Pons (tissue), 1 donor: ENCODE data around the gene HSF4.
A peak's percentile ranks its signal among the peaks of the same experiment; 100 is the strongest.

Experiments used
- DNase-seq: peaks from one replicate; pipeline ENCODE4 v3.0.0-alpha.2; 2016; ENCODE audit warnings: low spot score

The HSF4 gene

DNA sequence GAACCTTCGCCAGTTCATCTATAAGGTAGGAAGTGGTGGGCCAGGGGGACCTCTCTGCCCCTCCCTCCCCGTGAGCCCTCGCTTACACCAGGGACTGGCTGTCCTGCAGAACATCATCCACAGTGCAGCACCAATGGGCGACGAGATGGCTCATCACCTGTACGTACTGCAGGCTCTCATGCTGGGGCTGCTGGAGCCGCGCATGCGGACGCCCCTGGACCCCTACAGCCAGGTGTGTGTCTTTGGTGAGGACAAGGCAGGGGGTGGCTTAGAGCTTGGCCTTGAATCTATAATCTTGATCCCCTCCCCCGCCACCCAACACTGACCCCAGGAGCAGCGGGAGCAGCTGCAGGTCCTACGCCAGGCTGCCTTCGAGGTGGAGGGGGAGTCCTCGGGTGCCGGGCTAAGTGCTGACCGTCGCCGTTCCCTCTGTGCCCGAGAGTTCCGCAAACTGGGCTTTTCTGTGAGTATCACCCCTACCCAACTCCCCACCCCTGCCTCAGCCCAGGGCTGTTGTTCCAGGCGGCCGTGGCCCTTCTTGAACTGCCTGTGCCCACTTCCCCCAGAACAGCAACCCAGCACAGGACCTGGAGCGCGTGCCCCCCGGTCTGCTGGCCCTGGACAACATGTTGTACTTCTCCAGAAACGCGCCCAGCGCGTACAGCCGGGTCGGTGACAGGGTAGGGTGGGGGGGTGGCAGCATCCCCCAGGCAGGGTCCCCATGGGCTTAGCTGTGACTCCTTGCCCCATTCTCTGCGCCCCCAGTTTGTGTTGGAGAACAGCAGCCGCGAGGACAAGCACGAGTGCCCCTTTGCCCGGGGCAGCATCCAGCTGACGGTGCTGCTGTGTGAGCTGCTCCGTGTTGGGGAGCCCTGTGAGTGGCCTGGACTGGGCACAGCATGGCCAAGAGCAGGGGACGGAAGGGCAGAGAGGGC is 37.1 kb downstream of the HSF4 start:
- DNase-seq, result no peak

DNA sequence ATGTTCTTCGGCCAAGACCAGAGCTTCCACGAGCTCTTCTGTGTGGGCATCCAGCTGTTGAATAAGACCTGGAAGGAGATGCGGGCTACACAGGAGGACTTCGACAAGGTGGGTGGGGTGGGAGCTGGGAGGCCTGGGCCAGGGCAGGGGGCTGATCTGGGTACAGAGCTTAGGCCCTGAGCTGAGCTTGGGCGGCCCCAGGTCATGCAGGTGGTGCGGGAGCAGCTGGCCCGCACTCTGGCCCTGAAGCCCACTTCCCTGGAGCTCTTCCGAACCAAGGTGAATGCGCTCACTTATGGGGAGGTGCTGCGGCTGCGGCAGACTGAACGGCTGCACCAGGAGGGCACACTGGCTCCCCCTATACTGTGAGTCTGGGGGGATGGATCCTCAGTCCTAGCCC is 37.9 kb downstream of the HSF4 start:
- DNase-seq, result no peak

DNA sequence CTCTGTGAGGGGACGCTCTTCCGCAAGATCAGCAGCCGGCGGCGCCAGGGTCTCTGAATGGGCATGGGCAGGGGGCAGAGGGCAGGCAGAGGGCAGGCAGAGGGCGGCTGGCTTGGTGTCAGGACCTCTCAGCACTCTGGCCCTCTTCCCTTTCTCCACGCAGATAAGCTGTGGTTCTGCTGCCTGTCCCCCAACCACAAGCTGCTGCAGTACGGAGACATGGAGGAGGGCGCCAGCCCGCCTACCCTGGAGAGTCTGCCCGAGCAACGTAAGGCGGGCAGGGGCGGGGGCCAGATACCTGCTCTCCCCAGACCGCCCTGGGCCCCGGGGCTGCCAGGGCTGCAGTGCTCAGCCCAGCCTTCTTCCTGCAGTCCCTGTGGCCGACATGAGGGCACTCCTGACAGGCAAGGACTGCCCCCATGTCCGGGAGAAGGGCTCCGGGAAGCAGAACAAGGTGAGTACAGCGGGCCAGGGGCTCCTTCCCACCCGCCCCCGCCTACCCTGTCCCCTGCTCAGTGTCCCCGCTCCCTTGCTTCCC is 38.5 kb downstream of the HSF4 start:
- no peak for DNase-seq

DNA sequence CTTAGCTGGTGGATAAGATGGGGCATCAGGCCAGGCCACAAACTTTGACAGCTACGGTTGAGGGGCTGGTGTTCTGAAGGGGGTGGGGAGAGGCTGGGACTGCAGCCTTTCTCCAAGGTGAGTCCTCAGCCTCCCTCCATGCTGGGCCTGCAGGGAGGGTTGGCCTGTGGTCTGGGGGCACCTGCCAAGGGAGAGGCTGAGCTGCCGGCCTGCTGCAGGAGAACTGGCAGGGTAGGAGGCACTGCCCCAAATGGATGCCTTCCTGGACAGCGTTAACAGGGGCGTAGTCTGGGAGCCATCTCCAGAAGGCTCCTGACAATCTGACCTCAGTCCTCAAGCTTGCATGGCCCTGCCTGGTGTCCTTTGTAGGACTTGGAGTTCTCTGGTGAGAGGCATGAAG is 39.5 kb downstream of the HSF4 start:
- no peak for DNase-seq

DNA sequence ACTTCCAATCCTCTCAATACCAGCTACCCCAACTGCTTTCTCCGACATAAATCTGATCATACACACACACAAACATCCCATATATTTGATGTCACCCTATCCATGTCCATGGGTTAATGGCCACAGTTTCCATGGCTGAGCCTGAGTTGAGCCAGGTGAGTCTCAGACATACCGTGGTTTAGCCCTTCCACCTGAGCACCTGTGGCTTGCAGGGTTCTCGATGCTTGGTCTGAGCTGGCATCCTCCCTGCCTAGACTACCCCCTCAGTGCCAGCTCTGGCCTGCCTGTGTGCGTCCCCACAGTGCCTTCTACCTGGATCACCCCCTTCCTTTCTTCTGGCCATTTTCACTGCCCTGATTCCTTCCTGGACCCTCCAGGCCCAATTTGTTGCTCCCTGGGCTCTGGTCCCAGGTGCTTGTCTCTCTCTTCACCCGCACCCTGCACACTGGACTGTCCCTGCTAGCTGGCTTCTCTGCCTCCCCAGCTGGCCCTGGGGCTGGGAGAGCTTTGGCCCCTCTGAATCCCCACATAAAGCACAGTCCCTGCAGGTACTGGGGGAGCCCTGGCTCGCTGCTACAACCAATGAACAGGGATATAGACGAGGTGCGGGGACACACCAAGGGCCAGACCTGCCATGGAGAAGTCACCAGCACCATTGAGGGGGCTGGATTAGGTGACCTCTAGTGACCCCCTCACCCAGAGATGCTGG is 41.7 kb downstream of the HSF4 start:
- DNase-seq, result no peak

DNA sequence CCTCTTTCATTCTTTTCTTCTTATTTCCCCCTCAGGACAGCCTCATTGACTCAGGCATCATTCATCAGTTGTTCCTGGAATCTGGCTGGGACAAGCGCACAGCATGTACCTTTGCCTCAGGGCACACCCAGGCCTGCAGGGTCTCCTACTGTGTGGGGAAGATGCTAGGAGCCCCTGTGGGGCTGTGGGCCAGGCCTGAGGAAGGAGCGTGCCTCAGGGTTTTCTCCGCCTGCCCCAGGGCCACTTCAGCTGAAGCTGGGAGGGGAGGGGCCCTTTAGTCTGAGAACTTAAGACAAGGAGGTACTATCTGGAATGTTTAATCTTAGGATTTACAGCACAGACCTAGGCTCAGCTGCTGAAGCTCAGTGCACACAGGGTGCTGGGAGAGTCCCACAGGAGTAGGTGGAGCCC is 42.3 kb downstream of the HSF4 start:
- no peak for DNase-seq

DNA sequence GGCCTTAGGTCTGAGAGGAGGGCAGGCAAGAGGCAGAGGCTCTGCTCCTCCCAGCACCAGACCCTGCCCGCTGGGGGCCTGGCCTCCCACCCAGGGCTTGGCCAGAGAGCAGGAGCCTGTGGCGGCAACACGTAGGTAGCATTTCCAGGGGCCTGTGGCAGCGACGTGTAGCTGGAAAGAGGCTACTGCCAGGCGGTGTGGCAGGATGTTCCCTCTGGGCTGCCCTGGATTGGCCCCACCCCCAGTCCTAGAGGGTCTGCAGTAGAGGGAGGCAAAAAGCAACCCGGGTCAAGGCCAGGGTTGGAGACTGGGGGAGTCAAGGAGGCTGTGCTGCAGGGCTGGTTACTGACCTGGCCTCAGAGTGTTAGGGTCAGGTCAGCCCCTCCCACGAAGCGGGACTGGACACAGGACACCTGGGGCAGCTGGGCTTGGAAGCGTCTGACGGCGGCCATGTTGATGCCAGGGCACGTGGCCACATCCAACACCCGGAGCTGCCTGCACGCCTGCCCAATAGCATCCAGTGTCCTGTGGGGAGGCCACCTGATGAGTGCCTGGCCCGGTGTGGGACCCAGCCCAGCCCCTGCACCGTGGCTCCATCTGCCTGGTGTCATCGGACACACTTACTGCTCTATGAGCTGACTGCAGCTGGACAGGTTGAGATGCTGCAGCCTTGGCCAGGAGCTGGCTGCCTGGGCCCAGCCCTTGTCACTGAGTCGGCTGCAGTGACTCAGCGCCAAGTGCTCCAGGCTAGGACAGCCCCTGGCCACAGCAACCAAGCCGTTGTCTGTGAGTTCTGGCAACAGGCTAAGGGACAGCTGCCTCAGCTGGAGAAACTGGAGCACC is 42.9 kb downstream of the HSF4 start:
- no peak for DNase-seq

DNA sequence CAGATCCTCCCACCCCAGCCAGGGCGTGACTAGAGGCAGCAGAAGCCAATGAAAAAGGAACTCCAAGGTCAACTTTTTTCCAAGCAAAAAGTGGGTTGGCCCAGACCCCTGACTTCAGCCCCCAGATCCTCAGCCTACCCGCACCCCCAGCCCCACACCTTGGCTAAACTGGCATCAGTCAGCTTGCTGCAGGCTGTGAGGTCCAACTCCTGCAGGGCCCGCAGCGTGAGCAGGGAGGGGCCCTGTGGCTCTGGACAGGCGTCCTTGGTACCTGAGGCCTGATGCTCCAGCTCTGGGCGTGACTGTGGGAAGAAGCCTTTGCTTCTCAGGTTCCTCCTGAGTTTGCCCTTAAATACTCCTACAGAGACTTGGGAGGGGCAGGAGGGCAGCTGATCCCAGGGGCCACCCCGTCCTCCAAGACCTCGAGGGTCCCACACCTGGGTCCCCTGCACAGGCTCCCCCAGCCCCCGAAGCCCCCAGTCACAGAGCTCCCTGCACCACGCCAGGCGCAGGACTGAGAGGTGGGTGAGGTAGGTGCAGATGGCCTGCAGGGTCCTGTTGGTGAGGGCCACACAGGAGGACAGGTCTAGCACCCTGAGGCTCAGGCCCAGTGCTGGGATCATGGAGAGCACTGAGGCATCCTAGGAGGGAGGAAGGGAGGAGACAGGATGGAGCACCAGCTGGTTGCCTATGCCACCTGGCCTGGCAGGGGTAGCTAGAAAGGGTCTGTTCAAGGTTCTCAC is 43.8 kb downstream of the HSF4 start:
- DNase-seq, result no peak

DNA sequence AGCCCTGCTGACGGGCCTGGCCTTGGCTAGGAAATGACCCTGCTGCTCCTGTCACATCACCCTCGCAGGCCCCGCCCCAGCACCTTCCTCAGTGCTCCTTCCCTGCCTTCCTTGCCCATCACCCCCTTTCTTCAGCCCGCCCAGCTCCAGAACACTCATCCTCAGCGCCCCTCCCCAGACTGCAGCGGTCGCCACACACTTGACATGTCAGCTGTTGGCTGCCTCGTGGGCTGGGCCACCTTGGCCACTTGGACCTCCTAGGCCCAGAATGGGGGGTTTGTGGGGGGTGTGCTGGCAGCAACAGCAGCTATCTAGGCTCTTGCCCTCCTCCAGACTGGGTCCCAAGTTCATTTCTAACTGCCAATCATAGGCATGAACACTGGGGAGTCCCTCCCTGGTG is 45.0 kb downstream of the HSF4 start:
- DNase-seq, result no peak

DNA sequence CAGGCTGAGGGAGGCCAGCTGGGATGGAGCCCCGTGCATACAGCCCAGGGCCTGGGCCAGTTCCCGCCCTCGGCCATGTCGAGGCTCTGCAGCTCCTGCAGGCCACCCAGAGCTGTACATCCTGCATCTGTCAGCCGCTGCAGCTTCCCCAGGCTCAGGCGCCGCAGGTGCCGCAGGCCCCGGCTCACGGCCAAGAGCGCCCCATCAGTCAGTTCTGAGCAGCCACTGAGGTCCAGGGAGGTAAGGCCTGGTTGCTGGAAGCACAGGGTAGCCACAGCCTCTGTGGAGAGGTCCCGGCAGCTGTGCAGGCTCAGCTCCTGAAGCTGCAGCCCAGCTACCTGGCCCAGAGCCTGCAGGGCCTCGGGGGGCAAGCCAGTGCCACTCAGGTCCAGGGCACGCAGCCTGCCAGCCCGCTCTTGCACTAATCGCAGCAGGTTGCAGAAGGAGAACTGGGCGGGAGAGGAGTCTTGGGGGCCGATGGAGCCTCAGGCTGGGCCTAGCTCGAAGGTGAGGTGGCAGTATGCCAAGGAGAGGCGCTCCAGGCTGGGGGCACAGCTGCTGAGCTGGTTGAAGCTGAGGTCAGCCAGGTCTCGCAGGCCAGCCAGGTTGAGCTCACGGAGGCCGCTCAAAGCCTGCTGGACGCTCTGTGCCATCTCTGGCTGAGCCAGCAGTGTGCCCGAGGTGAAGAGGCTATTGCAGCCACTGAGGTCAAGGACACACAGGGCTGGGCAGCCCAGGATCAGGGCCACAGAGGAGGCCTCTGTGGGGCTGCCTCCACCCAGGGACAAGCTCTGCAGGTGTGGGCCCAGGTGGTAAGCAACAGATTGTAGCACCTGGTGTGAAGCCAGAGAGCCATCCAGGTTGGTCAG is 45.8 kb downstream of the HSF4 start:
- DNase-seq, result no peak

DNA sequence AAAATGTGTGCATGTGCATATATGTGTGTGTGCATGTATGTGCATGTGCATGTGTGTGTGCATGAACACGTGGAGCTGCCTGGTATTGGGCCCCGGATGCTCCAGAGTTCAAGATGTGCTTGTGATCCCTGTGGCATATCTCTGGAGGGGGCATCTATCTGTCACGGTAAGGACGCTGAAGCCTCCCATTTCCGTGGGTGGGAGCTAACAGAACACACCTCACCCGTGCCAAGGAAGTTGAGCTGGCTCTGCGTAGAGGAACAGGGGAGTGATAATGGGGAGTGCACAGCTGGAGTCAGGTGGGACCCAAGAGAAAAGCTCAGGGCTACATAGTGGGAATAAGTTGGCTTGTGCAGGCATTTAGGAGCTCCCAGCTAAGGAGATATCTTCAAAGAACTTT is 47.1 kb downstream of the HSF4 start:
- no peak for DNase-seq

DNA sequence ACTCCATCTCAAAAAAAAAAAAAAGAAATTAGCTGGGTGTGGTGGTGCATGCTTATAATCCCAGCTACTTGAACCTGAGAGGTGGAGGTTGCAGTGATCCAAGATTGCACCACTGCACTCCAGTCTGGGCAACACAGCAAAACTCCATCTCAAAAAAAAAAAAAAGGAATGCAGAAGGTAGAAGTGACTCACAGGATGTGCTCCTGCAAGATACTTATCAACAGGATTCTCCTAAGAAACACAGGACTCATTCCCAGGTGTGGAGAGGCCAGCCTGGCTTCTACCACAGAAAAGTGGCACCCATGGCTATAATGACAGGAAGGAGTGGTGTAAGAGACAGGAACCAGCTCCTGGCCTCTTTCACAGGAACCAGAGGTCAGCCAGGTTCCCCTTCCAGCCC is 48.2 kb downstream of the HSF4 start:
- no peak for DNase-seq

DNA sequence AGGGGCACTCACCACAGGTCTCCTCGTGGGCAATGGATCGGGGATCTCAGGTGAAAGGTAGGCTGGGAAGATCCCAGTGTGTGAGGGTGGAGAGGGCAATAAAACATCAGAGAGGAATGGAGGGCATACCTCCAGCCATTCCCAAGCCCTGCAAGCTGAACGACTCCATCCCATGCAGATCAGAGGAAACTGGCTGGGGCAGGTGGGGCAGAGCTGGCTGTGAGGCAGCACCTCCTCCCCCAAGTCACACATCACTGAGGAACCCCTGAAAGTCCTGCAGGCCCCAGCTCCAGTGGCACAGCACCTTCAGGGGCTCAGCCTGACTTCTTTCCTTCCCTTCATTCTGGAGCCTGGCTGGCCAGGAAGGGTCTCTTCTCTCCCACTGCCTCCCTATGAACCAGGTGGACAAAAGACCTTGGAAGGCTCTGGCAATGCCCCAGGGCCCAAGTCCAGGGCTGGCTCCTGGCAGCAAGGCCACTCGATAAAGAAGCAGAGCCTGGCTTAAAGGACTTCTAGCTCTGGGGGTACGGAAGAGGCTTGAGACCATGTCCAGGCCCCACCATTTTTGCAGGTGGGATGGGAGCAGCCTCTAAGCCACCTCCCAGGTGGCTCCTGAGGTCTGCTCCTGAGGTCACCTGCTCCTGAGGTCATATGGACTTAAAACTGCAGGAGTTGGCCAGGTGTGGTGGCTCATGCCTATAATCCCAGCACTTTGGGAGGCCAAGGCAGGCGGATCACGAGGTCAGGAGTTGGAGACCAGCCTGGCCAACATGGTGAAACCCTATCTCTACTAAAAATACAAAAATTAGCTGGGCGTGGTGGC is 48.9 kb downstream of the HSF4 start:
- DNase-seq, result no peak

DNA sequence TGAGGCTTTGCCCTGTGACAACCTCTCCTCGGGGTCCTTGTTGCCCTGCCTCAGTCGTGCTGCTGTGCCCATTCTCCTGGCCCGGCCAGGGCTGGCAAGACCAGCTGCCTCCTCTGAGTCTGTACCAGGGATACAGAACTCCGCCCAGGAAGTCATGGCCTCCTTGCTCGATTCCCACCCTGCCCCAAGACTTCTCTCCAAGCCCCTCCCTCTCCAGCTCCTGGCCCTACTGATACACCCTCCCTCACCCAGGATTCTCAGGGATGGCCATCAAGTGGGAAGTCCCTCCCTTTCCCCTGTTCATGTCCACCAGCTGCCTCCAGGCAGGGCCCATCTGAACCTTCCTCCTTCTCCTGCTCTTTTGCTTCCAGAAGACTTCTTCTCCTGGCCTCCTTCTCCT is 51.2 kb downstream of the HSF4 start:
- DNase-seq, result no peak

DNA sequence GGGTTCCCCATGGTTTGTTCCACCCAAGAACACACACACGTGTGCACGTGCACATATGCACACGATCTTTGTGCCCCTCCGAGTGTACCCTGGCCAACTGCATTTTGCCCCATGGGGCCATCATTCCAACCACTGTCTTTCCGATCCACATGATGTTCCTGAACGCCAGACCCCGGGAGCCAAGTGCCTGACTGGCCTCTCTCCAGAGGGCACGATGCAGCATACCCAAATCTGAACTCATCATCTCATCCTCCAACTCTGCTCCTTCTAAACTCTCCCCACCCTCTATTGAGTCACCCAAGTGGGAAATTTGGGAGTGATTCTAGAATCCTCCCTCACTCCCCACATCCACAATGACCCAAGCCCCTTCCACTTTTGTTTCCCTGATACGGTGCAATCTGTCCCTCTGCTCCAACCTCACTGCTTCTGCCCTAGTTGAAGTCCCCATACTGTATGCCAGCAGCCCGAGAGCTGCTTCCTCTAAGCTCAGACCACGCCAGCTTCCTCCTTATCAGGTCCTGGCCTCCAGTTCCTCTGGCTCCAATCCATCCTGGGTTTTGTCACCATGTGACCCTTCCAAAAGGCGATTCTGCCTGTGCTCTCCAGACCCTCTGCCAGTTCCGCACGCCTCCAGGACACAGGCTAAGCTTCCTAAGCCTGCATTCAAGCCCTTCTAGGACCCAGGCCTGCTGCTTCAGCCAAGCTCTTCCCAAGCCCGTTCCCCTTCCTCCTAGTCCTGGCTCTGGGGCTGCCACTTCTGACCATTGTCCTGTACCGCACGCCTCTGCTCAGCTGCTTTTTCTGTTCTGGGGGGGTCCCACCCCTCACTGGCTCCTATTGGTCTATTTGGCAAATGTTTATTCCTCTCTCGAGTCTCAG is 52.3 kb downstream of the HSF4 start:
- DNase-seq, result peak; percentile 59
